ENCODE data around the gene WASL.

- TF ChIP-seq EGR1 (IDR thresholded peaks at IDR 0.05), result no peak
- TF ChIP-seq TCF12 (IDR thresholded peaks at IDR 0.05; ENCODE audit: low read depth), result no peak
- TF ChIP-seq CEBPB (IDR thresholded peaks at IDR 0.05), result 0 out of 2 replicates have a peak, but pooled peaks have one; percentile 10
- TF ChIP-seq YY1 (IDR thresholded peaks at IDR 0.05; ENCODE audit: low read depth), result no peak
- TF ChIP-seq TAF1 (IDR thresholded peaks at IDR 0.05; ENCODE audit: low read depth), result no peak
- no peak for TF ChIP-seq RAD21 (IDR thresholded peaks at IDR 0.05; ENCODE audit: low read depth)
- TF ChIP-seq EP300 (IDR thresholded peaks at IDR 0.05; ENCODE audit: borderline replicate concordance), result no peak
- no peak for TF ChIP-seq REST (IDR thresholded peaks at IDR 0.05; ENCODE audit: low read depth)
Observed at GRCh38 chr7:123749537-123749857, 694 bp upstream of the WASL start.
